Natural killer cell (primary cell): Measurements from ENCODE around the gene BTN2A1. TPM values are rescaled to one million over a fixed set of nuclear protein-coding genes. Genes with fewer than 3 reads are reported as not detected.

Source experiments
- ATAC-seq, 3 donors: fragments of 150-1000 bp in 2 of 3; fragments of 200-7000 bp in 1 of 3; cut with Tn5 transposase; 1 replicate in 1 of 3; 2 replicates in 2 of 3; pipeline ENCODE4 v1.10.0; 2021; ENCODE audit warnings: mild to moderate bottlenecking in 2 of 3, moderate library complexity in 2 of 3
- DNase-seq, 2 donors: peaks; one replicate each; pipeline versions ENCODE4 v3.0.0 to v3.0.0-alpha.2; 2013 to 2021; ENCODE audit warnings: mixed read lengths in 1 of 2
- H3K27ac ChIP-seq: one replicate; pipeline ENCODE4 v1.5.1; 2013; ENCODE audit warnings: mild to moderate bottlenecking, low read length
- H3K27me3 ChIP-seq: one replicate; pipeline ENCODE4 v1.6.1; 2013; ENCODE audit warnings: low read length; ENCODE audit not compliant: control insufficient read depth, insufficient read depth
- H3K36me3 ChIP-seq: one replicate; pipeline ENCODE4 v1.6.1; 2013; ENCODE audit warnings: low read length; ENCODE audit not compliant: control insufficient read depth, insufficient read depth
- H3K4me1 ChIP-seq: one replicate; pipeline ENCODE4 v1.6.1; 2013; ENCODE audit warnings: low read length; ENCODE audit not compliant: control insufficient read depth, insufficient read depth
- H3K4me3 ChIP-seq: one replicate; pipeline ENCODE4 v1.5.1; 2013; ENCODE audit warnings: low read length
- H3K9me3 ChIP-seq: one replicate; pipeline ENCODE4 v1.6.1; 2013; ENCODE audit warnings: low read length; ENCODE audit not compliant: control insufficient read depth, insufficient read depth
- H3K27ac Mint-ChIP-seq, 2 donors: one replicate each; pipeline ENCODE4 v1.8.0; 2022; ENCODE audit warnings: mild to moderate bottlenecking in 2 of 2, mixed read lengths in 2 of 2, moderate library complexity in 1 of 2
- H3K27me3 Mint-ChIP-seq, 2 donors: one replicate each; pipeline ENCODE4 v1.8.0; 2022; ENCODE audit warnings: low read depth in 2 of 2, mixed read lengths in 2 of 2
- H3K36me3 Mint-ChIP-seq: one replicate; pipeline ENCODE4 v1.8.0; 2022; ENCODE audit warnings: mixed read lengths
- H3K4me1 Mint-ChIP-seq, 2 donors: one replicate each; pipeline ENCODE4 v1.8.0; 2022; ENCODE audit warnings: mixed read lengths in 2 of 2
- H3K4me3 Mint-ChIP-seq: one replicate; pipeline ENCODE4 v1.8.0; 2022; ENCODE audit warnings: mild to moderate bottlenecking, moderate library complexity, mixed read lengths
- H3K9me3 Mint-ChIP-seq, 2 donors: one replicate each; pipeline ENCODE4 v1.8.0; 2022; ENCODE audit warnings: mixed read lengths in 2 of 2
- CTCF ChIP-seq: fragments of 200-600 bp; IDR thresholded peaks from one replicate; pipeline ENCODE4 v1.8.0; 2022; ENCODE audit warnings: antibody characterized with exemption
- WGBS: methylation state at CpG from one replicate; pipeline ENCODE4 v1.1.7; 2013; ENCODE audit warnings: missing lambda C conversion rate; ENCODE audit not compliant: insufficient coverage; 5-methylcytosine and 5-hydroxymethylcytosine counted together
- intact Hi-C: fragments of 100-400 bp; cut with micrococcal nuclease; formaldehyde crosslinking; loops from one replicate; pipeline ENCODE4 v1.14.2; 2022
- total RNA-seq, 4 donors: library from RNA; stranded (reverse); fragments of 120-200 nt in 1 of 4; gene quantifications; one replicate each; pipeline versions ENCODE4 v1.2.3 to v1.2.4, GENCODE V29; 2013 to 2022

Gene BTN2A1
- total RNA-seq, 3 donors from 2014 or later (not counting 1 experiment from before 2014, with no cell fraction given): 33.8 to 51.2 (median 43.3) TPM

- 42% methylated on average over 6 of the region's 7 CpGs for WGBS
These were observed 18.3 kb upstream of the BTN2A1 start for GRCh38 chr6:26439151-26440125.

GRCh38 chr6:26440977-26441358 is 16.8 kb upstream of the BTN2A1 start:
- intact Hi-C loops: loop anchor here (1.0 to 5.0 kb wide), 2 partner anchors 32 to 39 kb away; partner anchors contain the start of gene BTN3A1
- peak overlapping the region; percentile 90 for H3K4me3 ChIP-seq

More at GRCh38 chr6:26439151-26440125, 18.3 kb upstream of the BTN2A1 start:
- H3K4me3 Mint-ChIP-seq: peak overlapping the region; percentile 97
- Histone ChIP-seq H3K9me3 (peaks cover under 1% of the 10 kb centered on the region), H3K36me3 (peaks cover 4% of the 10 kb centered on the region), H3K27me3 (no peaks in the 10 kb centered on the region), H3K27ac (peak overlapping the region; percentile 97), H3K4me1 (peaks cover 15% of the 10 kb centered on the region), H3K4me3 (peak overlapping the region; percentile 90)
- H3K4me1 Mint-ChIP-seq: peaks cover 40 to 43% of the 10 kb centered on the region in 2 donors
- intact Hi-C loops: loop anchor here (1.0 to 5.0 kb wide), 2 partner anchors 34 to 37 kb away; partner anchors contain the start of gene BTN3A1
- DNase-seq (peak in 1 of 2 donors; percentile 55), ATAC-seq (no peak)
- no peak for TF ChIP-seq CTCF
- no peaks in the 10 kb centered on the region for H3K27me3 Mint-ChIP-seq
- no peaks in the 10 kb centered on the region for H3K9me3 Mint-ChIP-seq
- peak overlapping the region; percentile 99 to 100 for H3K27ac Mint-ChIP-seq
- peaks cover 16% of the 10 kb centered on the region for H3K36me3 Mint-ChIP-seq

GRCh38 chr6:26441977-26442376 is 15.8 kb upstream of the BTN2A1 start:
- Mint-ChIP-seq H3K36me3 (peaks cover 20% of the 10 kb centered on the region), H3K9me3 (no peaks in the 10 kb centered on the region), H3K27me3 (no peaks in the 10 kb centered on the region), H3K4me1 (peaks cover 63 to 65% of the 10 kb centered on the region in 2 donors), H3K27ac (peak overlapping the region; percentile 99 to 100), H3K4me3 (peak overlapping the region; percentile 97)
- ATAC-seq (no peak), DNase-seq (peak in 1 of 2 donors; percentile 44)
- intact Hi-C loops: loop anchor here (5.0 kb wide), 1 partner anchor 40 kb away; the partner anchor contains the start of gene BTN3A1
- TF ChIP-seq CTCF: no peak
- Histone ChIP-seq H3K4me1 (peaks cover 29% of the 10 kb centered on the region), H3K4me3 (peak overlapping the region; percentile 90), H3K9me3 (no peaks in the 10 kb centered on the region), H3K27ac (peak overlapping the region; percentile 17), H3K27me3 (no peaks in the 10 kb centered on the region), H3K36me3 (peaks cover 20% of the 10 kb centered on the region)
- WGBS: 83% methylated on average over 2 of the region's 5 CpGs

More at GRCh38 chr6:26440977-26441358, 16.8 kb upstream of the BTN2A1 start:
- Mint-ChIP-seq H3K27me3 (no peaks in the 10 kb centered on the region), H3K36me3 (peaks cover 20% of the 10 kb centered on the region), H3K4me1 (peaks cover 55 to 58% of the 10 kb centered on the region in 2 donors), H3K9me3 (no peaks in the 10 kb centered on the region), H3K27ac (peak overlapping the region; percentile 99 to 100), H3K4me3 (peak overlapping the region; percentile 97)
- DNase-seq (no peak), ATAC-seq (no peak)
- peak overlapping the region; percentile 97 for H3K27ac ChIP-seq
- no CpG with 5 or more reads among the region's 2 CpGs for WGBS
- TF ChIP-seq CTCF: no peak
- no peaks in the 10 kb centered on the region for H3K9me3 ChIP-seq
- H3K36me3 ChIP-seq: peaks cover 13% of the 10 kb centered on the region
- H3K27me3 ChIP-seq: no peaks in the 10 kb centered on the region
- peaks cover 24% of the 10 kb centered on the region for H3K4me1 ChIP-seq
